Naive thymus-derived CD4-positive, alpha-beta T cell (primary cell): ENCODE results near the gene ALG12. TPM values are rescaled to one million over a fixed set of nuclear protein-coding genes. Genes with fewer than 3 reads are reported as not detected.

ENCODE experiments used
- ATAC-seq: fragments of 150-1000 bp; cut with Tn5 transposase; 2 replicates; pipeline ENCODE4 v1.10.0; 2021; ENCODE audit warnings: mild to moderate bottlenecking, moderate library complexity
- CTCF ChIA-PET: fragments of 350-600 bp; sonication (Branson Sonifier 250); formaldehyde crosslinking; loops from one replicate; lab custom pipeline; 2021; ENCODE audit warnings: antibody characterized with exemption; lab: Charles Lee
- POLR2A ChIA-PET: fragments of 350-600 bp; sonication (Branson Sonifier 250); formaldehyde crosslinking; loops from one replicate; lab custom pipeline; 2021; ENCODE audit warnings: antibody characterized with exemption, inconsistent platforms; lab: Charles Lee
- DNase-seq, 9 donors: peaks; one replicate each; pipeline versions ENCODE4 v3.0.0 to v3.0.0-alpha.2; 2020 to 2022; ENCODE audit warnings: mixed read lengths in 1 of 9
- H3K27ac ChIP-seq: one replicate; pipeline ENCODE4 v1.7.0; 2013; ENCODE audit warnings: mild to moderate bottlenecking, low read depth, low read length, moderate library complexity
- H3K27me3 ChIP-seq, 2 donors: one replicate each; pipeline ENCODE4 v1.7.0; 2013; ENCODE audit warnings: low read length in 2 of 2, mild to moderate bottlenecking in 2 of 2, moderate library complexity in 2 of 2; ENCODE audit not compliant: control insufficient read depth in 2 of 2, insufficient read depth in 2 of 2
- H3K36me3 ChIP-seq, 3 experiments: 1 replicate in 2 of 3; 2 replicates in 1 of 3; pipeline ENCODE4 v1.7.0; 2013; ENCODE audit warnings: low read length in 3 of 3, mild to moderate bottlenecking in 3 of 3, moderate library complexity in 1 of 3; ENCODE audit not compliant: insufficient read depth in 3 of 3, control insufficient read depth in 2 of 3
- H3K4me1 ChIP-seq, 2 donors: one replicate each; pipeline ENCODE4 v1.7.0; 2013; ENCODE audit warnings: low read length in 2 of 2, mild to moderate bottlenecking in 2 of 2, moderate library complexity in 1 of 2; ENCODE audit not compliant: control insufficient read depth in 2 of 2, insufficient read depth in 2 of 2
- H3K4me3 ChIP-seq: 2 replicates; pipeline ENCODE4 v1.7.0; 2013; ENCODE audit warnings: mild to moderate bottlenecking, low read length
- H3K9me3 ChIP-seq, 3 experiments: 1 replicate in 2 of 3; 2 replicates in 1 of 3; pipeline ENCODE4 v1.7.0; 2013; ENCODE audit warnings: low read length in 3 of 3; ENCODE audit not compliant: control insufficient read depth in 2 of 3
- H3K27ac Mint-ChIP-seq, 9 donors: one replicate each; pipeline ENCODE4 v1.8.0; 2020 to 2022; ENCODE audit warnings: mixed read lengths in 9 of 9, mild to moderate bottlenecking in 8 of 9, moderate library complexity in 5 of 9, inconsistent platforms in 2 of 9
- H3K27me3 Mint-ChIP-seq, 5 donors: one replicate each; pipeline ENCODE4 v1.8.0; 2021 to 2022; ENCODE audit warnings: mixed read lengths in 5 of 5, mild to moderate bottlenecking in 1 of 5
- H3K36me3 Mint-ChIP-seq, 5 donors: one replicate each; pipeline ENCODE4 v1.8.0; 2020 to 2022; ENCODE audit warnings: mixed read lengths in 5 of 5, mild to moderate bottlenecking in 3 of 5, inconsistent platforms in 1 of 5
- H3K4me1 Mint-ChIP-seq, 7 donors: one replicate each; pipeline ENCODE4 v1.8.0; 2020 to 2022; ENCODE audit warnings: mixed read lengths in 7 of 7, mild to moderate bottlenecking in 3 of 7, inconsistent platforms in 1 of 7
- H3K4me3 Mint-ChIP-seq, 10 donors: one replicate each; pipeline ENCODE4 v1.8.0; 2020 to 2022; ENCODE audit warnings: mild to moderate bottlenecking in 10 of 10, mixed read lengths in 10 of 10, moderate library complexity in 6 of 10, inconsistent platforms in 2 of 10
- H3K9me3 Mint-ChIP-seq, 11 donors: one replicate each; pipeline ENCODE4 v1.8.0; 2020 to 2022; ENCODE audit warnings: mixed read lengths in 11 of 11, mild to moderate bottlenecking in 4 of 11, inconsistent platforms in 1 of 11, moderate library complexity in 1 of 11
- intact Hi-C, 2 donors: fragments of 100-400 bp; cut with micrococcal nuclease; formaldehyde crosslinking; loops; one replicate each; pipeline ENCODE4 v1.15.1; 2023
- polyA plus RNA-seq, 2 donors: library from polyadenylated mRNA; unstranded; fragments of 300-500 nt; fragmentation: Illumina TruSeq; gene quantifications; one replicate each; pipeline ENCODE4 v1.2.3, GENCODE V29; 2021
- total RNA-seq, 6 experiments: library from RNA in 5 of 6; stranded (reverse) in 5 of 6; gene quantifications; 1 replicate in 5 of 6; 2 replicates in 1 of 6; pipeline ENCODE4 v1.2.3 and lab custom pipeline; 2021 to 2026

Gene ALG12
- total and polyA plus RNA-seq, 7 experiments from 2014 or later = 10.4 to 22.4 (median 19.5) TPM

DNA sequence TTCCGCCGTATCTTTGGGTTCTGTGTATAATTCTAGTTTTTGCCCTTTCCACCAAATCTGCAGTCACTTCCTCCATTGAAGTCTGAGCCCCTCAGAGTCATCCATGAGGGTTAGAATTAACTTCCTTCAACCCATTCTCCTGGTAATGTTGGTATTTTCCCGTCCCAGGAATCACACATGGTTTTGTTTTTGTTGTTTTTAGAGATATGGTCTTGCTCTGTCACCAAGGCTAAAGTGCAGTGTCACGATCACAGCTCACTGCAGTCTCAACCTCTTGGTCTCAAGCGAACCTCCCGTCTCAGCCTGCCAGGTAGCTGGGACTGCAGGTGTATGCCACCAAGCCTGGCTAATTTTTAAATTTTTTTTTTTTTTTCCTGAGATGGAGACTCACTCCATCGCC lies 45.9 kb downstream of the ALG12 start:
- Mint-ChIP-seq H3K4me1 (peaks cover 33 to 71% (median 67%) of the 10 kb centered on the region in 7 donors), H3K4me3 (no peak overlapping the region), H3K27ac (peak overlapping the region in 4 of 9 donors; percentile 36 to 58 (median 50)), H3K27me3 (no peaks in the 10 kb centered on the region), H3K9me3 (peaks cover 0 to 34% (median 13%) of the 10 kb centered on the region in 11 donors), H3K36me3 (peaks cover 8 to 63% (median 54%) of the 10 kb centered on the region in 5 donors)
- POLR2A ChIA-PET = no interaction called here
- DNase-seq (no peak), ATAC-seq (no peak)
- intact Hi-C loops = no loop called here
- H3K36me3 ChIP-seq = no peaks in the 10 kb centered on the region
- H3K4me1 ChIP-seq = peaks cover 6 to 39% of the 10 kb centered on the region in 2 donors
- H3K27me3 ChIP-seq = no peaks in the 10 kb centered on the region
- H3K27ac ChIP-seq = no peak overlapping the region
- CTCF ChIA-PET = interaction anchor here (0.8 kb wide), 1 partner anchor 96 kb away, joined by 4 read pairs; no protein-coding TSS in a partner anchor
- H3K4me3 ChIP-seq = no peak overlapping the region
- peaks cover 0 to 11% (median 0%) of the 10 kb centered on the region in 3 experiments for H3K9me3 ChIP-seq

DNA sequence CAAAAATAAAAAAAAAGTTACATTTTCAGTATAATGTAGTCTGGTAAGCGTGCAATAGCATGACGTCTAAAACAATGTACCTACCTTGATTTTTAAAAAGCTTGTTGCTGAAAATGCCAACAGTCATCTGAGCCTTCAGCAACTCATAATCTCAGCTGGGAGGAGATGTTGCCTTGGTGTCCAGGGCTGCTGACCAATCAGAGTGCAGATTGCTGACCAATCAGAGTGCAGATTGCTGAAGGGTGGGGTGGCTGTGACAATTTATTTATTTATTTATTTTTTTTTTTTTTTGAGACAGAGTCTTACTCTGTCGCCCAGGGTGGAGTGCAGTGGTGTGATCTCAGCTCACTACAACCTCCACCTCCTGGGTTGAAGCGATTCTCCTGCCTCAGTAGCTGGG lies 46.8 kb downstream of the ALG12 start:
- Histone ChIP-seq H3K36me3 (no peaks in the 10 kb centered on the region), H3K27ac (no peak overlapping the region), H3K4me3 (no peak overlapping the region), H3K9me3 (peaks cover 0 to 14% (median 0%) of the 10 kb centered on the region in 3 experiments), H3K4me1 (peaks cover 6 to 48% of the 10 kb centered on the region in 2 donors), H3K27me3 (no peaks in the 10 kb centered on the region)
- Mint-ChIP-seq H3K4me3 (no peak overlapping the region), H3K27me3 (no peaks in the 10 kb centered on the region), H3K9me3 (peaks cover 0 to 43% (median 21%) of the 10 kb centered on the region in 11 donors), H3K4me1 (peaks cover 40 to 75% (median 71%) of the 10 kb centered on the region in 7 donors), H3K36me3 (peaks cover 16 to 67% (median 59%) of the 10 kb centered on the region in 5 donors), H3K27ac (peak overlapping the region in 2 of 9 donors; percentile 43 to 49)
- intact Hi-C loops = no loop called here
- POLR2A ChIA-PET = no interaction called here
- CTCF ChIA-PET = no interaction called here
- ATAC-seq (no peak), DNase-seq (no peak)

DNA sequence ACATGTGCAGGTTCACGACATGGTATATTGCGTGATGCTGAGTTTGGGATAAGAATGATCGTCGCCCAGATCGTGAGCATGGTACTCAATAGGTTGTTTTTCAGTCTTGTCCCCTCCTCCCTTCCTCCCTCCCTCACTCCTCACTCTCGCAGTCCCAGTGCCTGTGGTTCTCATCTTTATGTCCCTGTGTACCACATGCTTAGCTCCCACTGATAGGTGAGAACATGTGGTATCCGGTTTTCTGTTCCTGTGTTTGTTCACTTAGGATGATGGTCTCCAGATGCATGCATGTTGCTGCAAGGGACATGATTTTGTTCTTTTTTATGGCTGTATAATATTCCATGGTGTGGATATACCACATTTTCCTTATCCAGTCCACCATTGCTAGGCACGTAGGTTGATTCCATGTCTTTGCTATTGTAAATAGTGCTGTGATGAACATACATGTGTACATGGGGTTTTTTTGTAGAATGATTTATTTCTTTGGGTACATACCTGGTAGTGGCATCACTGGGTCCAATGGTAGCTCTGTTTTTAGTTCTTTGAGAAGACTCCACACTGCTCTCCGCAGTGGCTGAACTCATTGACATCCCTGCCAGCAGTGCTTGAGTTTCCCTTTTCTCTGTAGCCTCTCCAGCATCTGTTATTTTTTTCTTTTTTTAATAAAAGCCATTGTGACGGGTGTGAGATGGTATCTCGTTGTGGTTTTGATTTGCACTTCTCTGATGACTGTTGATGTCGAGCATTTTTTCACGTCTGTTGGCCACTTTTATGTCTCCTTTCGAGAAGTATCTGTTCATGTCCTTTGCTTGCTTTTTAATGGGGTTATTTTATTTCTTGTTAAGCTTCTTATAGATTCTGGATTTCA lies 48.2 kb downstream of the ALG12 start:
- H3K27ac Mint-ChIP-seq = peak overlapping the region in 8 of 9 donors; percentile 4 to 89 (median 76)
- intact Hi-C loops = loop anchor here in 1 of 2 donors (10.0 kb wide), 1 partner anchor 105 kb away; no protein-coding TSS in a partner anchor
- POLR2A ChIA-PET = interaction anchor here (0.7 to 0.9 kb wide), 2 partner anchors 7 to 10 kb away, joined by 3 to 4 read pairs; no protein-coding TSS in a partner anchor

DNA sequence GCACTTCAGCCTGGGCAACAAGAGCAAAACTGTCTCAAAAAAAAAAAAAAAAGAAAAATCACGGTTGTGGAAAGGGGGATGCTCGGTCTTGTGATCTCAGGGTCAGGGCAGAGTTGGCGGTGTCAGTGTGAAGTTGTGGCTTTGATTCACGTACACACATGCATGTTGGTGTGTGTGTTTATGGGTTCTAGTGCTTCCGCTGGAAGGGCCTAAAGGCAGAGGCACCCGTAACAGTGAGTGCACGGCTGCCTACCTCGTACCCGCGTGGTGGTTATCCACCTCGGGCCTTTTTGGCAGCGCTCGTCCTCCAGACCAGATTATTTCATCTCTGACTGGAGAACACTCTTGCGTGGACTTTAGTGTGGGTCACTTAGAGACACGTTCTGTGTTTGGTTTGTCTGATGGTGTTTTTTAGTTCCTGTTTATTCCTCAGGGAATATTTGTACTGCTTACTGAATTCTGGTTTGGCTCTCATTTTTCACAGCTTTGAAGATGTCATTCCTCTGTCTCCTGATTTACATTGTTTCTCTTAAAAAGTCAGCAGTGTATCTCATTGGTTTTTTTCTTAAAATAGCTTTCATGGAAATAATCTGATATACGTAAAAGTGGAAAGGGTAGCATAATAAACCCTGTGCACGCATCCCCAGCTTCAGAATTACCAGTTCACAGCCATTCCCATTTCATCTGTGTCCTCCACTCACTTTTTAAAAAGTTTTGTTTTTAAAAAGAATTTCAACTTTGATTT lies 49.0 kb downstream of the ALG12 start:
- Mint-ChIP-seq H3K4me1 (peaks cover 41 to 72% (median 64%) of the 10 kb centered on the region in 7 donors), H3K27ac (peak overlapping the region in 7 of 9 donors; percentile 1 to 81 (median 73)), H3K36me3 (peaks cover 16 to 72% (median 60%) of the 10 kb centered on the region in 5 donors), H3K9me3 (peaks cover 0 to 54% (median 26%) of the 10 kb centered on the region in 11 donors), H3K4me3 (peak overlapping the region in 7 of 10 donors; percentile 7 to 51 (median 23)), H3K27me3 (no peaks in the 10 kb centered on the region)
- ATAC-seq (no peak), DNase-seq (no peak)
- Histone ChIP-seq H3K27ac (no peak overlapping the region), H3K9me3 (peaks cover 0 to 18% (median 0%) of the 10 kb centered on the region in 3 experiments), H3K4me1 (peaks cover 6 to 48% of the 10 kb centered on the region in 2 donors), H3K27me3 (no peaks in the 10 kb centered on the region), H3K36me3 (no peaks in the 10 kb centered on the region), H3K4me3 (no peak overlapping the region)
- intact Hi-C loops = loop anchor here in 1 of 2 donors (10.0 kb wide), 1 partner anchor 106 kb away; no protein-coding TSS in a partner anchor
- ChIA-PET POLR2A (interaction anchor here (0.6 to 0.9 kb wide), 2 partner anchors 11 to 341 kb away, joined by 3 read pairs; no protein-coding TSS in a partner anchor), CTCF (no interaction called here)

More for the DNA sequence above, 48.2 kb downstream of the ALG12 start:
- DNase-seq (peak in 7 of 9 donors; percentile 26 to 60 (median 49)), ATAC-seq (peak; percentile 85)
- Mint-ChIP-seq H3K27me3 (no peaks in the 10 kb centered on the region), H3K9me3 (peaks cover 0 to 54% (median 28%) of the 10 kb centered on the region in 11 donors), H3K36me3 (peaks cover 16 to 70% (median 63%) of the 10 kb centered on the region in 5 donors), H3K4me1 (peaks cover 40 to 73% (median 65%) of the 10 kb centered on the region in 7 donors), H3K4me3 (peak overlapping the region in 8 of 10 donors; percentile 27 to 67 (median 44))
- CTCF ChIA-PET = interaction anchor here (0.7 kb wide), 2 partner anchors 11 to 102 kb away, joined by 3 to 5 read pairs; no protein-coding TSS in a partner anchor
- Histone ChIP-seq H3K27me3 (no peaks in the 10 kb centered on the region), H3K4me3 (no peak overlapping the region), H3K27ac (no peak overlapping the region), H3K36me3 (no peaks in the 10 kb centered on the region), H3K9me3 (peaks cover 0 to 18% (median 0%) of the 10 kb centered on the region in 3 experiments), H3K4me1 (peaks cover 6 to 48% of the 10 kb centered on the region in 2 donors)

DNA sequence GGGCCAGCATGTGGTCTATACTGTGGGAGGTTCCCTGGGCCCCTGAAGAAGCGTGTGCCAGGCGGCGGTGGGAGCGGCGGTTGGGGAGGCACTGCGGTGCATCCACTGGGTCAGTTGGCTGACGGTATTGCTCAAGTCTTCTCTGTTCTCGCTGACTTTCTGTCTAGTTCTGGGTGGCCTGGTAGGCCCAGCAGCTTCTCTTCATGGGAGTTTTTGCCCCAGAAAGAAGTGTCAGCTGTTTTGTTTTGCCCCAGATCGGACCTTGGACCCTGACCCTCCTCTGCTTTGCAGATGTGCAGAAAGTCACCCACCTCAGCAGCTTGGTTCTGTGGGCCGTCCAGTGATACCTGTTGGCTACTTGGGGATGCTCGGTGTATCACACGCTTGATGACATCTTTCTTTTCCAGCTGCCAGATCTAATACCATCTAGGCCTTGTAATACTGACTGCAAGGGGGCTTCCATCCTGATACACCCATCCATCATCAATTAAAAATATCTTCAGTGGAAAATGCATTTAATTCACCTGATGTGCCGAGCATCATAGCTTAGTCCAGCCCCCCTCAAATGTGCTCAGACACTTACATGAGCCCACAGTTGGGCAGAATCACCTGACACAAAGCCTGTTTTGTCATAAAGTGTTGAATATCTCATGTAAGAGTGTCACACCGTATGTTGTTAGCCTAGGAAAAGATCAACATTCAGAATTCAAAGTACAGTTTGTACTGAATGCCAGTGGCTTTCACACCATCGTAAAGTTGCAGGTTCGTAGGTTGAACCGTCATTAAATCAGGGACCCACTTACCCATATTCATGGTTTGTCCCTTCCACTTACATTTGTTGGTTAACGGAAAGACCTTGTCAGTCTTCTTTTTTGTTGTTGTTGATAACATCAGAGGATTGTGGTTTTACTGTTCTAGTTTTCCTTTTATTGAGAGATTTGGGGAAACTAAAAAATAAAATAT lies 50.7 kb downstream of the ALG12 start:
- Mint-ChIP-seq H3K4me3 (peak overlapping the region in 7 of 10 donors; percentile 4 to 39 (median 31)), H3K27me3 (no peaks in the 10 kb centered on the region), H3K4me1 (peaks cover 43 to 77% (median 61%) of the 10 kb centered on the region in 7 donors), H3K36me3 (peaks cover 16 to 72% (median 48%) of the 10 kb centered on the region in 5 donors), H3K9me3 (peaks cover 0 to 54% (median 26%) of the 10 kb centered on the region in 11 donors), H3K27ac (peak overlapping the region in 8 of 9 donors; percentile 41 to 67 (median 57))
- no peak overlapping the region for H3K27ac ChIP-seq
- ATAC-seq (peak; percentile 48), DNase-seq (no peak)
- peaks cover 0 to 18% (median 0%) of the 10 kb centered on the region in 3 experiments for H3K9me3 ChIP-seq
- H3K4me1 ChIP-seq = peaks cover 12 to 48% of the 10 kb centered on the region in 2 donors
- H3K4me3 ChIP-seq = no peak overlapping the region
- intact Hi-C loops = loop anchor here in 1 of 2 donors (10.0 kb wide), 1 partner anchor 107 kb away; no protein-coding TSS in a partner anchor
- POLR2A ChIA-PET = interaction anchor here (0.8 to 1.3 kb wide), 2 partner anchors 9 to 12 kb away, joined by 3 read pairs; no protein-coding TSS in a partner anchor
- no peaks in the 10 kb centered on the region for H3K36me3 ChIP-seq
- CTCF ChIA-PET = interaction anchor here (0.8 kb wide), 1 partner anchor 28 kb away, joined by 4 read pairs; no protein-coding TSS in a partner anchor
- no peaks in the 10 kb centered on the region for H3K27me3 ChIP-seq
